GM12864 (cell line): ENCODE measurements around the gene ONECUT3.

ENCODE experiments used
- DNase-seq: peaks from one replicate; pipeline ENCODE4 v3.0.0-alpha.2; 2011; ENCODE audit warnings: low read depth
- H3K4me3 ChIP-seq: 2 replicates; pipeline ENCODE4 v1.5.1; 2011; ENCODE audit warnings: mild to moderate bottlenecking, low read depth, low read length, control low read depth
- CTCF ChIP-seq: IDR thresholded peaks from 2 replicates; pipeline ENCODE4 v1.5.1; 2011; ENCODE audit warnings: low read depth, mild to moderate bottlenecking, moderate library complexity, low read length, control low read depth, inconsistent platforms; ENCODE audit errors: missing control alignments

ONECUT3 gene

GRCh38 chr19:1751367-1752008 lies 1.8 kb upstream of the ONECUT3 start:
- DNase-seq: no peak
- no peak overlapping the region for H3K4me3 ChIP-seq
- no peak for TF ChIP-seq CTCF

- TF ChIP-seq CTCF: no peak
- H3K4me3 ChIP-seq: no peak overlapping the region
- no peak for DNase-seq
Observed at GRCh38 chr19:1752009-1752756, 1.1 kb upstream of the ONECUT3 start.

- no peak overlapping the region for H3K4me3 ChIP-seq
- no peak for TF ChIP-seq CTCF
- no peak for DNase-seq
Observed at GRCh38 chr19:1754018-1754635, 821 bp downstream of the ONECUT3 start.

- no peak for DNase-seq
- no peak overlapping the region for H3K4me3 ChIP-seq
- TF ChIP-seq CTCF: no peak
Observed at GRCh38 chr19:1754636-1755466, 1.5 kb downstream of the ONECUT3 start.

GRCh38 chr19:1755467-1756171 lies 2.3 kb downstream of the ONECUT3 start:
- no peak overlapping the region for H3K4me3 ChIP-seq
- no peak for DNase-seq
- TF ChIP-seq CTCF: no peak

- no peak overlapping the region for H3K4me3 ChIP-seq
- no peak for TF ChIP-seq CTCF
- DNase-seq: no peak
Observed at GRCh38 chr19:1756264-1756663, 3.0 kb downstream of the ONECUT3 start.
